Activated CD4-positive, alpha-beta T cell treated with anti-CD3 and anti-CD28 coated beads, Interleukin-10, Interleukin-2, amounts not matched to agents 100 ng/mL and 50 ng/mL, durations not matched to agents 16 hours and 8 hours (primary cell): ENCODE data around the gene ADGRB3.
"Not testable (repeated sequence)": the region's sequence is repeated elsewhere in the genome, so short reads cannot be mapped to it uniquely, and the experiment has no call there.

Source experiments
- DNase-seq: peaks from one replicate; pipeline ENCODE4 v3.0.0-alpha.2; 2020

The ADGRB3 gene

GRCh38 chr6:69370763-69371162 lies 735.7 kb downstream of the ADGRB3 start:
- DNase-seq = no peak

DNA sequence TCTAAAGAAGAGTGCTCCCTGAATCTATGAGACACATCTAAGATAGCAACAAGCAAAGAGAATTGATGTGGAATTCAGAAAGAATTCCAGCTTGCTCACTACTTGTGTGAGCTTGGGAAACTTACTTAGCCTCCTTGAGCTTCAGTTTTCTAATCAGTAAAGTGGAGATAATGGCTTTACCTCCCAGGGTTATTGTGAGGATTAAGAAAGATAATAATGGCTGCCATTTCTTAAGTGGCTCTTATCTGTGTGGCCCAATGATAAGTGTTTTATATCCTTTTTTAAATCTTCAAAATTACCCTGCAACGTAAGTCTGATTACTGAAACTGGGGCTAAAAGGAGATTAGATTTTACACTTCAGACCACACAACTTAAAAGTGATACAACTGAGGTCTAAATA lies 743.2 kb downstream of the ADGRB3 start:
- DNase-seq = no peak

GRCh38 chr6:69379518-69379917 lies 744.4 kb downstream of the ADGRB3 start:
- no peak for DNase-seq

- DNase-seq = no peak
Measured at GRCh38 chr6:69383627-69384026, 748.5 kb downstream of the ADGRB3 start.

DNA sequence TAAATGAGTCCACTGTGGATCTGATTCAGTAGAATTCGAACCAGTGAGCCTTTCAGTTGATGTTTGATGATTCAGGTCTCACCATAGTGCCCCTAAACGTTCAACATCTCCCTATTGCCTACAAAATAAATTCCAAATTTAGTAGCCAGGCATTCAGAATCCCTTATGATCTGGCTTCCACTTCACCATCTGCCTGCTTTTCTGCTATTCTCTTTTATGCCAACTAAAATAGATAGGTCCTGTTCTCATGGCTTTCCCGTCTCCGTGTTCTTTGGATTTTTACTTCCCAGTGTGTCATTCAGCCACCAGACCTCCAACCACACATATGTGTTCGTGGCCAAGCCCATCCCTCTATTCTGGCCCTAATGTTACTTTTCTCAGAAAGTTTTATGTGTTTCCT lies 751.3 kb downstream of the ADGRB3 start:
- no peak for DNase-seq

DNA sequence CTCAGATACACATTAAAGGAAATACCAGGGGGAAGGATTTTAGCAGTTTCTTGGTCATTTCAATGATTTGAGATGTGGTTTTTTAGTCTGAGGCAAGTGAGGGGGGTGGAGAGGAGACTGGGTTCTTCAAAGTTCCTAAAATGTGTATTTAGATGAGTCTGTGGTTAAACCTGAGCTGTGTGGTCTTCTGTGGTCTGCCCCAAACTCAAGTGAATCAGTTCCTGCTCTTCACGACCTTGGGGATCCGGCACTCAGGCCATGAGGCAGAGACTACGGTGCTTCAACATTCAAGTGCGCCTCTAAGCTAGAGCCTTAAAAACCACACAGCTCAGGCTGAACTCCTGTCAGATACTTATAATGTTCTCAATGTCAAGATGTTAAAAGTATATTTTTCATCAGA lies 755.0 kb downstream of the ADGRB3 start:
- no peak for DNase-seq

DNA sequence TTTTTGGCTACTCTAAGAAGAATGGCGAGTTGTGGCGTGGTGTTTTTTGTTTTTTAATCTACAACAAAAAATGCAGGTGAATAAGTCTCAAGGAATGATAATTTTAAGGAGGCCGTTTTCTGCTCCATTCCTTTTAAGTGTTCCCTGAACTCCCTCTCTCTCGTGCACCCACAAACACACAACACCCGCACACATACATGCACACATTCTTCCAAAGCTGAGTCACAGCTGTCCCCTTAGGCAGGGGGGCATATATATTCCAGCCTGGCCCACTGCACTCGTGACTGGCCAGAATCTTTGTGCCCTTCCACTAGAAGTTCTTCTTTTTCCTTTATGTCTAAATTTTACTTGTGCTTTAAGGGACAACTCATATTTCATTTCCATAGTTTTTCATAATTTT lies 756.0 kb downstream of the ADGRB3 start:
- no peak for DNase-seq

DNA sequence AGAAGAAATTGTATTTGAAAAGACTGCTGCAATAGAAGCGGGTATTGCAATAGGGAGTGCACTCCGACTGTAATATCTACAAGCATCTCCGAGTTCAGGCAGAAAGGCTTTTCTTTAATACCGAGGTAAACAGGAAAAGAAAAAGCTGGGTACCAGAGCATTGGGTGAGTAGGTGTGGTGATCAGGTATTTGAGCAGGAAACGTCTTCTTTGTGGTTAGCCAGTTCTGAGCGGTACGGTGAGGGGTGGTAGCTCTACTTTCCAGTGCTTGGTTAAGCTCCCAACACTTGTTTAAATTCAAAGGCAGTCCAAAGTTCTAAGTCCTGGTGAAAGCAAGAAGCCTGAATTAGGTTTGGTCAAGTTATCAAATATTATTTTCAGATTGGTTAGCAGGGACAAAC lies 757.7 kb downstream of the ADGRB3 start:
- DNase-seq = no peak

DNA sequence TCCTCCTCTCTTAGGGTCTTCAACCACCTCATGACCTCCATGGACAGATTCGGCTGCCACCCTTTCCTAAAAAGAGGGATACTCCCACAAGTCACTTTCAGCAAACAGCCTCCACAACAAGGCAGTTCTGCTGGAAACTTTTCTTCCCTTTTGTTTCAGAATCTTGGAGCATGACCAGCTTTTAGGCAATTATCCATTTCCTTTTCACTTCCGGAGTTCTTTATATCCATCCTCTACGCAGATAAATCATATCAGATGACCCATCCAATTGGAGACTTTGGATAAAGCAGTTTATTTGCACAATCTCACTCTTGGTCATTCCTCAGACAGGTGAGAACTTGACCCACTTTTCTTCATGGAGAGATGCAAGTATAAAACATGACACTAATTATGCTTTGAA lies 763.2 kb downstream of the ADGRB3 start:
- no peak for DNase-seq

GRCh38 chr6:69398729-69399128 lies 763.6 kb downstream of the ADGRB3 start:
- DNase-seq = no peak

GRCh38 chr6:69408886-69409285 lies 773.8 kb downstream of the ADGRB3 start:
- no peak for DNase-seq

GRCh38 chr6:69416776-69417175 lies 781.7 kb downstream of the ADGRB3 start:
- no peak for DNase-seq

DNA sequence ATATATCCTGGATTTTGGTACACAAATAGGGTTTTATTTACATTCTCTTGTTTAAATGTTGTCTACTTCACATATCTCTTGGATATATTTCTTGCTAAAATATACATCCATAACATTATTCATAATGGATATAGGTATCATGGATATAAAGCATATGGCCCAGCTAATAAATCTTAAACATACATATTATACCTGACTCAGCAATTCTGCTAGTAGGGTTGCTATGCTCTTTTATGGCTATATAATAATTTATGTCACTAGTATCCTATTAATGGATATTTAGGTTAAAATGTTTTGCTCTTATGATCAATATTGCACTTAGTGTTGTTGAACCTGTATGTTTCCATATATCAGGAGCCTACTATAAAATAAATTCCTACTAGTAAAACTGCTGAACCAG lies 786.2 kb downstream of the ADGRB3 start:
- no peak for DNase-seq

DNA sequence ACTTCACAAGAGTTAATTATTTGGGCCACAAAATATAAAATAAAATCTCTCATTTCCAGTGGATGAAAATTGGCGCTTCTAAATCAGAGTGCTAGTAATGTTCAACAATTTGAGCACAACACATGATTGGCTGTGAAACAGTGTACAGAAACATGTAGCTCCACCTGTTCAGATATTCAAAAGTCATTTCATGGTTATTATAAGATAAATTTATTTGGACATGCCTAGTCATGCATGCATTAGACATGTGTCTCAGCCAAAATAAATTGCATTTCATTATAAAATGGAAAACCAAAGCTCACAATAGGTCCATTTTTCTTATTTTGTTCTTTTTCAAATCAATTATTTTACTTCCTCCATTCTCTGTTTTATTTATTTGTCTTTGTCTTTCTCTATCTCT lies 786.9 kb downstream of the ADGRB3 start:
- DNase-seq = no peak

GRCh38 chr6:69422475-69422874 lies 787.4 kb downstream of the ADGRB3 start:
- no peak for DNase-seq

DNA sequence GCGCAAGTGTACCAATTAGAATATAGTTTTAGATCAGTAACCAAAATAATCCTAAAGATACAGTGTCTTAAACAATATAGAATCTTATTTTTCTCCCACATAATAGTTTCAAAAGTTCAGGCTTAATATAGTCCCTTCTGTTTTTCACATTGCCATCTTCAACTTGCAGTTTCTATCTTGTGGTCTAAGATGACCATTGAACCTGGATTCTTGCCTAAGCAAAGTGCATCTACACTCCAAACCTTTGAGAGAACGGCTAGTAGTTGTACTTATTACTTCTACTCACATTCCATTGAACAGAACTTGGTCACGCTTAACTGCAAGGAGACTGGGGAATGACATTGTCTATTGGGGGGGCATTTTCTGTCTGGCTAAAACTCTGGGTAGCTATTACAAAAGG lies 788.7 kb downstream of the ADGRB3 start:
- DNase-seq = no peak

- no peak for DNase-seq
Measured at GRCh38 chr6:69424581-69424980, 789.5 kb downstream of the ADGRB3 start.

- DNase-seq = no peak
Measured at GRCh38 chr6:69427882-69428281, 792.8 kb downstream of the ADGRB3 start.

DNA sequence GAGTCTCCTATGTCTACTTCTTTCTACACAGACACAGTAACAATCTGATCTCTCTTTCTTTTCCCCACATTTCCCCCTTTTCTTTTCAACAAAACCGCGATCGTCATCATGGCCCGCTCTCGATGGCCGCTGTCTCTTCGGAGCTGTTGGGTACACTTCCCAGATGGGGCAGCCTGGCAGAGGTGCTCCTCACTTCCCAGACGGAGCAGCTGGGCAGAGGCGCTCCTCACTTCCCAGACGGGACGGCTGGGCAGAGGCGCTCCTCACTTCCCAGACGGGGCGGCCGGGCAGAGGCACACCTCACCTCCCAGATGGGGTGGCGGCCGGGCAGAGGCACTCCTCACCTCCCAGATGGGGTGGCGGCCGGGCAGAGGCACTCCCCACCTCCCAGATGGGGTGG lies 797.1 kb downstream of the ADGRB3 start:
- not testable (repeated sequence) for DNase-seq

- not testable (repeated sequence) for DNase-seq
Measured at GRCh38 chr6:69433116-69433515, 798.0 kb downstream of the ADGRB3 start.

- no peak for DNase-seq
Measured at GRCh38 chr6:69438113-69438512, 803.0 kb downstream of the ADGRB3 start.
